Measurements from ENCODE around the gene ATP2B2. TPM values are rescaled to one million over a fixed set of nuclear protein-coding genes. Genes with fewer than 3 reads are reported as not detected.

The ATP2B2 gene
- total RNA-seq, 4 donors from 2014 or later, result 0.42 to 2.0 (median 1.1) TPM

DNA sequence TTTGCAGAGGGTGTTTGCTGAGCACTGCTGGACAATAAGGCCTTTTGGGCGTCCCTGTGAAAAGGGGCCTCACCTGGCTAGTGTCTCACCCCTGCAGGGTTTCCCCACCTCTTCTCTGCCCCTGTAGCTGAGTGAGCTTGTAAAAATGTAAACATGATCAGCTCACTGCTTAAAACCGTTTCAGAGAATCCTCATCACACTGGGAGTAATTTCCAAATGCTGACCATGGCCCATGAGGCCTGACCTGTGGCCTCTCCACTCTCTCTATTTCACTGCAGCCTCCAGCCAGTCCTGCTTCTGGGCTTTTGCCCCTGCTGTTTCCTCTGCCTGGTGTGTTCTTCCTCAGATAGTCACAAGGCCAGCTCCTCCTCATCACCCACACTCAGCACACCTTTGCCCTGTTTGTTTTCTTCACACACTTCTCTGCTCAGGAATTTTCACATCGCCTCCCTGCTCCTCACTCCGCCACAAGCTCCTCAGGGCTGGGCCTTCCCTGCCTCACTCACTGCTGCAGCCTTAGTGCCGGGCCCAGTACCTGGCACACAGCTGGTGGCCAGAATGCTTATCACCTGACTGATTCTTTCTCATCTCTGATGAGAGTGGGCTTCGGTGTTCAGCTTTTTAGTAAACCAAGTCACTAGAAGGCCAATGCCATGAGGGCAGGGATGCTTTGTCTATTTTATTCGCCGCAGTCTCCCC, 105.2 kb downstream of the ATP2B2 start:
- TF ChIP-seq EP300 (IDR thresholded peaks at IDR 0.05) (no peak), POLR2A (IDR thresholded peaks at IDR 0.05) (no peak)
- TF ChIP-seq, protein P1, sequence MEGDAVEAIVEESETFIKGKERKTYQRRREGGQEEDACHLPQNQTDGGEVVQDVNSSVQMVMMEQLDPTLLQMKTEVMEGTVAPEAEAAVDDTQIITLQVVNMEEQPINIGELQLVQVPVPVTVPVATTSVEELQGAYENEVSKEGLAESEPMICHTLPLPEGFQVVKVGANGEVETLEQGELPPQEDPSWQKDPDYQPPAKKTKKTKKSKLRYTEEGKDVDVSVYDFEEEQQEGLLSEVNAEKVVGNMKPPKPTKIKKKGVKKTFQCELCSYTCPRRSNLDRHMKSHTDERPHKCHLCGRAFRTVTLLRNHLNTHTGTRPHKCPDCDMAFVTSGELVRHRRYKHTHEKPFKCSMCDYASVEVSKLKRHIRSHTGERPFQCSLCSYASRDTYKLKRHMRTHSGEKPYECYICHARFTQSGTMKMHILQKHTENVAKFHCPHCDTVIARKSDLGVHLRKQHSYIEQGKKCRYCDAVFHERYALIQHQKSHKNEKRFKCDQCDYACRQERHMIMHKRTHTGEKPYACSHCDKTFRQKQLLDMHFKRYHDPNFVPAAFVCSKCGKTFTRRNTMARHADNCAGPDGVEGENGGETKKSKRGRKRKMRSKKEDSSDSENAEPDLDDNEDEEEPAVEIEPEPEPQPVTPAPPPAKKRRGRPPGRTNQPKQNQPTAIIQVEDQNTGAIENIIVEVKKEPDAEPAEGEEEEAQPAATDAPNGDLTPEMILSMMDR (IDR thresholded peaks at IDR 0.05), result no peak
- DNase-seq (ENCODE audit: low spot score in 2 of 2), result no peak
- no peak overlapping the region for H3K4me3 ChIP-seq
- peaks cover 0 to 16% (median 0%) of the 10 kb centered on the region in 3 donors for H3K36me3 ChIP-seq
- H3K27me3 ChIP-seq, result no peaks in the 10 kb centered on the region
- no peaks in the 10 kb centered on the region for H3K9me3 ChIP-seq
- WGBS, 2 donors, result 81% methylated on average over 8 of the region's 8 CpGs
- no peak overlapping the region for H3K27ac ChIP-seq
- H3K4me1 ChIP-seq, result no peaks in the 10 kb centered on the region

DNA sequence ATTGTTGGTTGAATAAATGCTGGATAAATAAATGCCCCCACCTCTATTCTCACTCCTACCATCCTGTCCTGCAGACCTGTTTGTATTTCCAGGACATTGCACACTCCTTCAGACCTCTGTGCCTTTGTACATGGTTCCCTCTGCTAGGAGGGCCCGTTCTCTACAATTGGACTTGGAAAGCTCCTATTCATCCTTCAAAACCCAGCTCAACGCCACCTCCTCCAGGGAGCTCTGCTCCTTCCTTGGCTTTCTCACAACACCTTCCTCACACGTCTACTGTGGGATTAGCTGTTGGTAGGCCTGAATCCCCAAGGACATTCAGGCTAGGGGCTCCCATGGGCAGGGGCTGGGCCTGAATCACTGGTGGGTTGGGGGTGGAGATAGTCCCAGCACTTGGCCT, 105.8 kb downstream of the ATP2B2 start:
- DNase-seq (ENCODE audit: low spot score in 2 of 2), result no peak
- H3K27ac ChIP-seq, result no peak overlapping the region
- WGBS, 2 donors, result 87 to 96% methylated on average over 3 of the region's 3 CpGs
- H3K36me3 ChIP-seq, result peaks cover 0 to 16% (median 0%) of the 10 kb centered on the region in 3 donors
- no peaks in the 10 kb centered on the region for H3K9me3 ChIP-seq
- H3K27me3 ChIP-seq, result no peaks in the 10 kb centered on the region
- no peaks in the 10 kb centered on the region for H3K4me1 ChIP-seq
- TF ChIP-seq, protein P1 (IDR thresholded peaks at IDR 0.05), result no peak
- TF ChIP-seq EP300 (IDR thresholded peaks at IDR 0.05) (no peak), POLR2A (IDR thresholded peaks at IDR 0.05) (no peak)
- H3K4me3 ChIP-seq, result no peak overlapping the region

- H3K36me3 ChIP-seq, result peaks cover 0 to 16% (median 0%) of the 10 kb centered on the region in 3 donors
- no peak overlapping the region for H3K4me3 ChIP-seq
- WGBS, 2 donors, result 48 to 53% methylated on average over 4 of the region's 4 CpGs
- no peak overlapping the region for H3K27ac ChIP-seq
- TF ChIP-seq POLR2A (IDR thresholded peaks at IDR 0.05) (no peak), EP300 (IDR thresholded peaks at IDR 0.05) (no peak)
- TF ChIP-seq, protein P1 (IDR thresholded peaks at IDR 0.05), result no peak
- H3K27me3 ChIP-seq, result no peaks in the 10 kb centered on the region
- DNase-seq (ENCODE audit: low spot score in 2 of 2), result no peak
- no peaks in the 10 kb centered on the region for H3K9me3 ChIP-seq
- no peaks in the 10 kb centered on the region for H3K4me1 ChIP-seq
Measured at GRCh38 chr3:10398341-10398740, 107.0 kb downstream of the ATP2B2 start.

DNA sequence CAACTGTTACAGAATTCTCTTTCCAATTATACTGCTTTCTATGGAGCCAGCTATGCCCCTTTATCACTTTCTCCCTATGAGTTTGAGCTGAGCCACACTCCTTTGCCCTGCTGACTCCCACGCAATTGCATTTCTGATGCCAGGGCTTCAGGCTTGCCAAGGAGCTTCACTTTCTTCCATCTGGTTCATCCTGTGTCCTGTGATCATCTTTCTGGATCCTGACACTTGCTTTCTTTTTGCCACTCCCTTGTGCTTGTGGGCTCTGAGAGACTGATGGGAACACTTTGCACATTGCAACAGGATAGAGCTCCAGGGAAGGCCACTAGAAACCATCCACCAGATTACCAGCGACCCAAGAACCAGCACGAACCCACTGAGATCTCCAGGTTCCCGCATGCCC, 107.5 kb downstream of the ATP2B2 start:
- WGBS, 2 donors, result 80 to 84% methylated on average over 4 of the region's 4 CpGs
- TF ChIP-seq, protein P1 (IDR thresholded peaks at IDR 0.05), result no peak
- TF ChIP-seq EP300 (IDR thresholded peaks at IDR 0.05), result no peak
- no peak for TF ChIP-seq POLR2A (IDR thresholded peaks at IDR 0.05)
- no peak for DNase-seq (ENCODE audit: low spot score in 2 of 2)

DNA sequence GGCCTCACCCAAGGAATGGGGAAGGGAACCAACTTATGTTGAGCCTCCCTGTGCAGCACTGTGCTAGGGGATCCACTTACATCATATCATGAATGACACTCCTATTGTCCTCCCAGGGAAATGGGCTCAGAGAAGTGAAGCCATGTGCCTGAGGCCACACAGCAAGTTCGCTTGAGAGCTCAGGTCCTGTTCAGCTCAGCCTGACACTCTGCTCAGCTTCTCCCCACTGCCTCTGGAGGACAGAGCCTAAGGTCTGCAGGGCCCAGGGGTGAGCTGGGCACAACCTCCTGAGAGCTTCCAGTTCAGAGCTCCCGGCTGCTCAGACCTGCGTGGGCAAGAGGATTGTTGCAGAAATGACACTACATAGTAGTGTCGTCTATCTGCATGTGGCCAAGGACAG, 108.5 kb downstream of the ATP2B2 start:
- no peak for DNase-seq (ENCODE audit: low spot score in 2 of 2)
- Histone ChIP-seq H3K27ac (no peak overlapping the region), H3K4me1 (no peaks in the 10 kb centered on the region), H3K4me3 (no peak overlapping the region), H3K36me3 (peaks cover 0 to 16% (median 0%) of the 10 kb centered on the region in 3 donors), H3K9me3 (no peaks in the 10 kb centered on the region), H3K27me3 (no peaks in the 10 kb centered on the region)
- 68 to 77% methylated on average over 4 of the region's 4 CpGs for WGBS, 2 donors
- TF ChIP-seq, protein P1 (IDR thresholded peaks at IDR 0.05), result no peak
- TF ChIP-seq EP300 (IDR thresholded peaks at IDR 0.05), result no peak
- TF ChIP-seq POLR2A (IDR thresholded peaks at IDR 0.05), result no peak

More for the DNA sequence above, 107.5 kb downstream of the ATP2B2 start:
- Histone ChIP-seq H3K27me3 (no peaks in the 10 kb centered on the region), H3K27ac (no peak overlapping the region), H3K4me3 (no peak overlapping the region), H3K9me3 (no peaks in the 10 kb centered on the region), H3K36me3 (peaks cover 0 to 16% (median 0%) of the 10 kb centered on the region in 3 donors), H3K4me1 (no peaks in the 10 kb centered on the region)

All from tibial nerve (tissue), 4 donors.